GM21528 (cell line): Measurements from ENCODE around the gene RASGRF1.

ENCODE experiments used
- ATAC-seq: cut with Tn5 transposase; IDR thresholded peaks from one replicate; pipeline ENCODE4 v1.9.1; 2021; ENCODE audit warnings: mild to moderate bottlenecking, moderate library complexity; ENCODE audit not compliant: unreplicated experiment, low FRiP score

RASGRF1 gene

DNA sequence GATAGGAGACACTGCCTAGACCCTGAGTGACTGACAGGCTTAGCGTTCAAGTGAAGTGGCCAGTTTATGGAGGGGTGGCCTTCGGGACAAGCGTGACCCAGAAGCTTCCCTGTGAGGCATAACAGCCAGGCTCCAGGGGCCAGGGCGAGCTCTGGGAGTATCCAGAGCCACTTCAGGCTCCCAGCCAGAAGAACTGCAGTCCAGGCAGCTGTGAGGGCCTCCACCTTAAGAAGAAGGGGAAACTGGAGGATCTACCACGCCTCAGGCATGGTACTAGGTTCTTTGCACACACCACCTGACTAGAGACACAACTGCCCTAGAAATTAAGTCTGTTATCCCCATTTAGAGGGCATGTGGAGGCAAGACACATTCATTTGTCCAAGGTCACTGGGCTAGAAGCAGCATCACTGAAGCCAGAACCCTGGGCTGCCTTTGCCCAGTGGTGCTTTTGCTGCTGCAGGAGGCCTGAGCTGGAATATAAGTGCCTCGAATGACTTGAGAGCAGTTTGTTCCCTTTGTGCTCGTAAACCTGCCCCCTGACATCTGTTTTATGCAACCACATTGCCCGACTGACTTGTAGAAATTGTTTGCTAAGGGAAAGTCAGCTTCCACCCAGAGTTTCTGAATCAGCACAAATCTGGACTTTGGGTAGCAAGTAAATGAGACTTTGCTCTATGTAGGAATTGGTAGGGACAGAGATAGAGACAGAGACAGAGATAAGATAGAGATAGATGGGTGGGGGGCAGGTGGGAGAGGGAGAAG, 23.3 kb downstream of the RASGRF1 start:
- no peak for ATAC-seq

DNA sequence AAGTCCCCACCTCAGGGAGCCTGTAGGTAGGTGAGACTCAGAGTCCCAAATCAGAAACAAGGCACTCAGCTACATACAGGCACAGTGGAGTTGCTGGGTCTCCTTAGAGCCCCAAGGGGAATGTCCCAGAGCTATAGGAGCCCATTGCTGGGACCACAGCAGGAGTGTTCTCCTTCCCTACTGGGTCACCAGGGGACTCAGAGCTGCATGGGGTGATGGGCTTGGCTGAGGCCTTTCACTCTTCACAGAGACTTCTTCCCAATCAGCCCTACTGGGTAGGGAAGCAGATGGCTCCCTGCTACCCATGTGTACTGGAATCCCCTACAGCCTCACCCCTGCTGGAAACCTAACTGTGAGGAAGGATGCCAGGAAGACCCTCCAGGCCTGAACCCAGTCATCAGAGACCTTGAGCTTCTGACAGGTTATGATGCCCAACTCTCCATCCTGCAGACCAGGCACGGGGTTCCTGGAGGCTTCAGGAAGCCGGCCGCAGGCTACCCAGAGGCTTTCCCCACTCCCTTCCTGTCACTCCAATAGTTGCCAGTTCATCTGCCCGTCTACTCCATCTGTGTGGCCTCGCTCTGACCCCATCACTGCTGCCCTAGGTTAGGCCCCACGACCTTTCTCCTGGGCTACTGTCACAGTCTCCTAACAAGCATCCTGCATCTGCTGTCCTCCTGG, 24.0 kb downstream of the RASGRF1 start:
- no peak for ATAC-seq

DNA sequence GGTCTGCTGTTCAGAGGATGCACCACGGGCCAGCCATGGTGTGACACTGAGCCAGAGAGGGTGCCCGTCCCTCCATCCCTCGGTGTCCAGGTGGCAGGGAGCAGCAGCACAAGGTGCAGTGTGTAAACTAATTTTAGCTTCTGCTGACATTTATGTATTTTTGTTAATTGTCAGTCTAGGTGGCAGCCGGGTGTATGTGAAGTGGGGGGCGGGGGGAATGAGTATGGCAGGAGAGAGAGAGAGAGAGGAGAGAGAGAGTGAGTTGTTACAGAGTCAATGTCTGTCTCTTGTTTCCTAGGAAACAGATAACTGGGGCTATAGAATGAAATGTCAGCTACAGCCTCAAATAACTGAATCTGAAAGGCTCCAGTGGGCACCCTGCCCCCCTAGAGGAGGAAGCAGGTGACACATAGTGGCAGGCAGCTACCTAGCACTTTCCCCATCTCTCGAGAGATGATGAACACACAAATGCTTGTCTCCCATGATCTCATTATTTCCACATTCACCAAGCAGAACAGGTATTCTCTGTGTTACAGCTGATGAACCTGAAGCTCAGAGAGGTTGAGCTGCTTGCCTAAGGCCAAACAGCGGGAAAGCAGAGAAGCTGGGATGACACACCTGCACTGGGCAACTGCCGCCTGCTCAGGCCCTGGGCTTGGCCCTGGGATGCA, 24.7 kb downstream of the RASGRF1 start:
- no peak for ATAC-seq

DNA sequence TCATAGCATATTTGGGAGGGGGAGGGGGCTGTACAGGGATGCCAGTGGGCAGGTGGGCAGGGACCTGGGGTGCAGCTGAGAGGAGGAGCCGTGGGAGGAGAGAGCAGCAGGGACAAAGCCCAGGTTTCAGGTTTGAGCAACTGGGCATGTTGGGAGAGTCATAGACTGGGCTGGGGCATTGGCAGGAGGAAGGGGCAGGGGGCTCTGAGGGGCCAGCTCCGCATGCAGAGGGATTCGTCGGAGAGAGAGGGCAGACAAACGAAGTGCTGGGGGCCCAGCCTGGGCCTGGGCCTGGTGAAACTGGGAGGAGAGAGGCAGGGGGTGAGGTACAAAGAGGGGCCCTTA, 25.2 kb downstream of the RASGRF1 start:
- no peak for ATAC-seq

DNA sequence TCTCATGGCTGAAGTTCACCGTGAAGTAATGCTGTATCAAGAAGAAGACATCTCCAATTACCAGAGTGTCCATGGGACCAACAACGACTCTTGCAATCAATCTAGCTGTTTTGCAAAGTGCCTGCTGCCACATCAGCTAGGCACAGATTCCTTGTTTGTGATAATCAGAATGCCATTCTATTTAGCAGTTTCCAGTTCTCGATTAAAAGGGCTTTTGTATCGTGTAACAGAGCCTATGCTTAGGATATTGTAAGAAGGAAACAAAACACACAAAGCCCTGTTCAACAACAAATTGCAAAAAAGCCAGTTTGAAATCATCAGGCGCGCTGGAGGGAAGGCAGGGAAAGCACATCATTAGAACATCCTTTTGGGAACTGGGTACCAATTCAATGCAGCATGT, 26.1 kb downstream of the RASGRF1 start:
- no peak for ATAC-seq

DNA sequence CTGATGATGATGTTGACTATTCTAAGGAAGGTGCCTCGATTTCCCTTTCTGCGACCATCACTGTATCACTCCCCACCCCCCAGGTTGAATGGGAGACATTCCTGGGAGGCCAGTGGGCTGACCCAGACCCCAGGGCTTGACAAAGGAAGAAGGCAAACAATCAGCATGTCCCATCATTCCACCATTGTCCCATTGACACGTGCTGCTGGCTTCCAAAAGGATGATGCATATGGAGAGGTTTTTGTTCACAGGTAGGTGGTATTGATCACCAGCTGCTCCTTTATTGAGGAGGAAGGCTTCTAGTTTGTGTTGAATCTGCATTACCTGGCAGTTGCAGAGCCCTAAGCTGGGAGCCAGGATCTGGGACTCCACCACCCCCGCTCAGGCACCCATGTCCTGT, 30.4 kb downstream of the RASGRF1 start:
- ATAC-seq, result no peak

DNA sequence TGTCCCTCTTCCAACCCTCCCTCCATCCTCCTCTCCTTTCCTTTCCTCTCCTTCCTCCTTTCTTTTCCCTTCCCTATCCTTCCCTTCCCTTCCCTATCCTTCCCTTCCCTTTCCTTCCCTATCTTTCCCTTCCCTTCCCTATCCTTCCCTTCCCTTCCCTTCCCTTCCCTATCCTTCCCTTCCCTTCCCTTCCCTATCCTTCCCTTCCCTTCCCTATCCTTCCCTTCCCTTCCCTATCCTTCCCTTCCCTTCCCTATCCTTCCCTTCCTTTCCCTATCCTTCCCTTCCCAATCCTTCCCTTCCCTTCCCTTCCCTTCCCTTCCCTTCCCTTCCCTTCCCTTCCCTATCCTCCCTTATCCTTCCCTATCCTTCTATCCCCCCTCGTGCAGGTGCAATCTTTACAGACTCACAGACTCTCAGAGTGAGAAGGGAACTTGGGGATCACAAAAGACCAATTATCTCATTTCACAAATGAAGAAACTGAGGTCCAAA, 31.5 kb downstream of the RASGRF1 start:
- ATAC-seq, result no peak

DNA sequence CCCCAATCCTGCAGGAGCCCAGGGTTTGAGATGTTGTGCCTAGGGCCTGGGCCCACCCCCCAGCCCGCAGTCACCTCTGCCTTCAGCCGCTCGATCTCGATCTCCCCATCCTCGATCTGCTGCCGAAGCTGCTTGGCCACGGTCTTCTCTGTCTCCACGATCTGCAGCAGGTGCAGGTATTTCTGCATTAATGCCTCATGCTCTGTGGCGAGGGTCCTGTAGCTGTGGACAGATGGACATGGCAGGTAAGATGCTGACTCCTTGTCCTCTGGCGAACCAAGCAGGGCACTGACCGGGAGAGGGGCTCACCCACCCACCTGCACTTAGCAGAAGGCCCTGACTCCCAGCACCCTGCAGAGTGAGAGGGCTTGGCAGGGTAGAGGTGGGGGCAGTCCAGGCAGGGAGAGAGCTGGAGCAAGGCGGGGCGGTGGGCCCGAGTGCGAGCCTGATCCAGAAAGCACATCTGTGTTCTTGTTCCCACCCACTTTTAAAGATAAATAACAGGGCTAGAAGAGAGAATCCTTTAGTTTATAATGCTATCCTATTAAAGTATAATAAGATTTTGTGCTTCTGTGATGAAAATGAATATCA, 32.2 kb downstream of the RASGRF1 start:
- no peak for ATAC-seq

DNA sequence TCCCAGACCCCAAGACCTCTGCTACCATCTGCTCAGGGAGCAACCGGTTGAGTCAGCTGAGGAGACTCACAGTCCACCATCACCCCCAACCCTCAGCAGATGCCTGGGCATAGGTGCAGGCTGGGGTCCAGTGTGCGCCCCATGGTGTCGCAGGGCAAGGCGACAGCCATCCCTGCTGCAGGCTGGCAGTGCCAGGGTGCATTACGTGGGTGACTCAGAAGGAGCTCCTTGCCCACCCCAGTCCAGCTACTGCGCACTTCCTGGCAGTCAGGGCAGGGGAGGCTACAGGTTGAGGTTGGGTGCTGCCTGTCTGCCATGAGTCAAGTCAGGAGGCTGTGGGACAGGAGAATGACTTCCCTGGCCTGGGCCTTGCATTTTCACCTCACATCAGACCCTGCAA, 33.5 kb downstream of the RASGRF1 start:
- no peak for ATAC-seq

DNA sequence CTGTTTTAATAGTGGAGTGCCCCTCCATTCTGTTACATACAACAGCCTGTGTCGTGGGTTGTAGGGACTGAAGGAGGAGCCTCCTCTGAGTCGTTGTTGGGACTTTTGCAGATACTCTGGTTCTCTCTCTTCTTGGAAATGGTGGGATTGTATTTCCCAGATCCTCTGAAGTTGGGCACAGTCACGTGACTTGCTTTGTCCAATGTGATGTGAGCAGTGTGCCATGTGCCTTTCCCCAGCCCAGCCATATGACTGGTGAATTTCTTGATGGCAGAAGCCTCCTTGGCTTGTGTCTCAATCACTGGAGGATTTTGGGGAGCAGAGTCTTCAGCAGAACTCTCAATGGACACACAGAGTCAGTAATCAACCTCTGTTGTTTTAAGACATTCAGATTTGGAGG, 36.2 kb downstream of the RASGRF1 start:
- no peak for ATAC-seq

DNA sequence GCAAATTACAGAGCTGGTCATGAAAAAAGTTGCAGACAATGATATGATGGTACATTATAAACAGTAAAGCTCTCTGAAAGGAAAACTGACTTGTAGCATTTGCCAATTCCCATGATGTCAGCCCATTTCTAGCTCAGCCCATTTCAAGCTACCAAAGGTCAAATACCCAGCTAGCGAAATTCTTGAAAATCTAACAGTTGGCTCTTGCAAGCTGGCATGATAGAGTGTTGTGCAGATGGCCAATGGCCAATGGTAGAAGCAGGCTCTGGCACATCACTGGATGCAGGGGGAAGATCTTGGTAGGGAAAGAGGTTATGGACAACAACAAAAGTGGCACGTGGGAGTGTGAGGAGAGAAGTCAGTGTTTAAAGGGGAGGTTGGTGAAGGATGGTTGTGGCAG, 36.7 kb downstream of the RASGRF1 start:
- no peak for ATAC-seq

DNA sequence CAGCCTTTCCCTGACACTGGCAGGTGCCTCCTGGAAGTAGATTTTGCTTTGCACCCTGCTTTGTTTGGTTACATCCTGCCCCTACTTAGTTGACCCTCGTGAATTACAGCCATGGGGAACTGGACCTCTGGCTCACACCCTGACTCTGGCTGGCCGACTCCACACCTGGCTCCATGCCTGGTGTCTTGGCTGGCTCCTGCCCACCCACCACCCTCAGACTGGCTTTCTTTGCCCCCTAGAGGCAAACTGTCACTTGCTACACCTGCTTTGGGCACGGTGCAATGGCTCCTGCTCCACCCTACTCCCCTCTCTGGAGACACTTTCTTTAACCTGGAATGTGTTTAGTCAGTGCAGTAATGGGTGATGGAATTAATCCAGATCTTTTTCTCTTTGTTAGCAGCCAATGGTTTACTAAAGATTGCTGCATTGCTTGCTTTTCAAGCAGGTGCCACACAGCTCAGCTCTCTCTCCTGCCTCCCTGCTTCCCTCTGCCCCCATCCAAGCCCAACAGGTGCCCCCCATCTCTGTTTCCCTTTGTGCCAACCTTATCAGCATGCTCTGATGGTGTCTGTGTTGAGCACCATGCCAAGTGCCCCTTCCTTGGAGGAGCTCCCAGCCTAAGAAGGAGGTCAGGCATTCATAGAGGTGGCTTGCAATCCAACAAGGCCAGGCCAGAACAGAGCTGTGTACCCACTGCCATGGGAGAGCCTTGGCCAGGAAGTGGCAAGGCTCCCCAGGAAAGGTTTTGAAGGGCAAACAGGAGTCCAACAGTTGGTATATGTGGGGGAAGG, 38.4 kb downstream of the RASGRF1 start:
- no peak for ATAC-seq

DNA sequence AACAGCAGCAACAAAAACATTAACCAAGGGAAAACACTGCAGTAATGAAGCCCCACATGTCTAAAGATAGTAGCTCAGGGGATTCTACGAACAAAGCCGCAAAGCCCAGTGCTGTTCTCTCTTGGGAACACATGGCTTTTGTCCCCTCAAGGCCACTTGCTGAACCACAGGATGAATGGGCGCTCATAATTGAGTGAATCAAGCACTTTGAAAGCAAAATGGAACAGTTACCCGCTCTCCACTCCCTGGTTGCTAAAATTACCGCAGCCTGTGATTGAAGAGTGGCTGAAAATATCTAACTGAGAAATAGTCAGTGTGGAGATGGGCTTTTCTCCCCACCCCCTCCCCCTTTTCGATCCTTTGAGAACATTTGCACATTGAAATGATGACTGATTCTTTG, 39.6 kb downstream of the RASGRF1 start:
- no peak for ATAC-seq

DNA sequence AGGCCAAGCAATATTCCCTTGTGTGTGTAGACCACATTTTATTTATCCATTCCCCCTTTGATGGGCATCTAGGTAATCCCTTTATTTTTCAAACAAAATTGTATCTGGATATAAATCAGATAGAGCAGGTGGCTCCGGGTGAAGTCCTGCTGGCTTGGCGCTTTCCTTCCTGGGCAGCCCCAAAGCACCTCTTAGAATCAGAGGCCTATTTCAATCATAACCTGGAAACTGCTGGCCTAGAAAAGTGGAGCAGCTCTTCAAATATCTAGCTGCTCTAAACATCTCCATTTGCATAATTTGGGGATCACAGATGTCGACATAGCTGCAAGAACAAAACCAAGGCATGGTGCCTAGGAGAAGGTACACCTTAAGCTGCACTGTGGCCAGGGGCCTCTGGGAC, 40.2 kb downstream of the RASGRF1 start:
- no peak for ATAC-seq

DNA sequence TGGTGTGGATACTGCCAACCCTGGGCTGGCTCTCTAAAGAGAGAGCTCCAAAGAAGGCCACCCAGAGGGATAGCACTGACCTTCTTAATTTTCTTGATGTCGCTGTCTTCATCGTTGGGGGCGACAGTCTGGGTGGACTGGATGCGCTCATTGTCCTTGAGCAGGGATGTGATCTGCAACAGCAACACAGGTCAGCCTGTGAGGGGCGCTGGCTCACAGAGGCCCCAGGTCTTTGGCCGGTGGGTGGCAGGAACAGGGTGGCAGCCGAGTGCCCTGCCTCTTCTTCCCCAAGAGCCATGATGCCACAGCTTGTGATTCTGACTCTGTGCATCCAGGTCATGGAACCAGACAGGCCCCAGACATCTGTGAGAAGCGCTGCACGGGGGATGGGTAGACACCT, 41.2 kb downstream of the RASGRF1 start:
- no peak for ATAC-seq

DNA sequence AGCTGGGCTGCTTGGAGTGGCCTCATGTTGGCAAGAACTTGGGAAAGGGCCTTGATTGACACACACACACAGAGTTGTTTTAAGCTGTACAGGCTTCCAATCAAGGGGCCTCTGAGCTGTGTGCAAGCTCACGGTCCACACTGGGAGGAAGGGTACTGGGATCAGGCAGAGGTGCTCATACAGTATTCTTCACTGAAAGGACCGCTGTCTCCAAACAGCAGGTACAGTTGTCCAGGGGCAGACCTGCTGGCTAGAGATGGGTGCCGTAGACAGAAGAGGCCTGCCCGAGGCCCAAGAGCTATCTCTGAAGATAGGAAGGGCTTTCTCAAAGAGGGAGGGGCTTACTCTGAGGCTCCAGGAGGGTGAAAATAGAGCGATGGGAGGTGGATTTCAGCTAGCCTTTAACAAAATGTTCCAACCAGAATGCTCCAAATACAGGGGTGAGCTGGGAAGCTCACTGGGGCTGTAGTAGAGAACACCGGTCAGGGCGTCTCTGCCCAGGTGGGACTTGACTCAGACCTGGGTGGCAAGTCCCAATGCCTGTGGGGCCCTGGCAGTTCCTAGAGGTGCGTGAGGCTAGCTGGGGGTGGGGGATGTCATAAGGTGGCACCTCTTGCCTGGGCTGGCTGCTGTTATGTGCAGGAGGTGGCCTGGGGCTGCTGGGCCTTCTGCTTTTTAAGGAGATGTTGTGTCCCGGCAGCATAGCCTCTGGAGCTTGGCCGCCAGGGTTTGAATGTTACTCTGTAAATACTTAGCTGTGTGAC, 42.7 kb downstream of the RASGRF1 start:
- no peak for ATAC-seq

DNA sequence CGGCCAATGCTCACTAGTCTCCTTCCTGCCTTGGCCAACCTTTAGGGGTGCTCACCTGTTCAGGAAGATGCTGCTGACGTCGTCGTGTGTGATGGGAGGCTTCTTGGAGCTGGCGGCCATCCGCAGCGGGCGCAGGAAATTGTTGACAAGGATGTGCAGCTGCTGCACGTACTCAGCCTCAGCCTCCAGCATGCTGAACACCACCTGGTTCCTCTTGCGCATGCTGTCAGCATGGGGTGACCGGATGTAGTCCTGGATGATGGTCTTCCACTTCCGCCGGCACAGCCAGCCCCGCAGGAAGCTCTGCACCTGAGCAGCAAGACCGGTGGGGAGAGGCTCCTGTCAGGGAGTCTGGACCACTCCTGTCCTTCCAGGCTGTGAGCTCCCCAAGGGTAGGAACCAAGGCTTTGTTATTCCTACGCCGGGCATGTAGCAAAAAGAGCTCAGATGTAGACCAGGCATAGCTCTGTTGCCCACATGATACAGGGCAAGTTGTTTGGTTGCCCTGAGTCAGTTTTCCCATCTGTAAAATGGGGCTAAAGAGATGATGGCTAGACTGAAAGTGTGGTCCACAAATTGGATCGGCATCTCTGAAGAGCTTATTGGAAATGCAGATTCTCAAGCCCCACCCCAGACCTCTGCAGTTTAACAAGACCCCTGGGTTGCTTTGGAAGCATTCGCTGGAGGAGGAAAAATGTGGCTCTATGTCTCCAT, 43.7 kb downstream of the RASGRF1 start:
- no peak for ATAC-seq

DNA sequence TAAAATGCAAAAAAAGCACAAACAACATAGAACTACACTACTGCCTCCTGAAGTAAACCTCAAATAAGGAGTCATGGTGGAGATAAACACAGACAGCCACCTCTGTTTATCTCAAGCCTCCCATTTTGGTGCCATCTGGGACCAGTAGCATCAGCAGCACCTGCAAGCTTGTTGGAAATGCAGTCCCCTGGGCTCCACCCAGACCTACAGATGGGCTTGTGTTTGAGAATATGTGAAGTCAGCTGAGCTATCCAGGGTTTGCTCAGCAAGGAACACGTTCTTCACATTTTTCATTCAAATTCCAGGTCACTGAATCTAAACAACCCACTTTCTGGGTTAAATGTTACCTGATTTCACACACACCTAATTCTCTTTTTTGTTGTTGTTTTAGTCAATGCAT, 45.5 kb downstream of the RASGRF1 start:
- ATAC-seq, result no peak

DNA sequence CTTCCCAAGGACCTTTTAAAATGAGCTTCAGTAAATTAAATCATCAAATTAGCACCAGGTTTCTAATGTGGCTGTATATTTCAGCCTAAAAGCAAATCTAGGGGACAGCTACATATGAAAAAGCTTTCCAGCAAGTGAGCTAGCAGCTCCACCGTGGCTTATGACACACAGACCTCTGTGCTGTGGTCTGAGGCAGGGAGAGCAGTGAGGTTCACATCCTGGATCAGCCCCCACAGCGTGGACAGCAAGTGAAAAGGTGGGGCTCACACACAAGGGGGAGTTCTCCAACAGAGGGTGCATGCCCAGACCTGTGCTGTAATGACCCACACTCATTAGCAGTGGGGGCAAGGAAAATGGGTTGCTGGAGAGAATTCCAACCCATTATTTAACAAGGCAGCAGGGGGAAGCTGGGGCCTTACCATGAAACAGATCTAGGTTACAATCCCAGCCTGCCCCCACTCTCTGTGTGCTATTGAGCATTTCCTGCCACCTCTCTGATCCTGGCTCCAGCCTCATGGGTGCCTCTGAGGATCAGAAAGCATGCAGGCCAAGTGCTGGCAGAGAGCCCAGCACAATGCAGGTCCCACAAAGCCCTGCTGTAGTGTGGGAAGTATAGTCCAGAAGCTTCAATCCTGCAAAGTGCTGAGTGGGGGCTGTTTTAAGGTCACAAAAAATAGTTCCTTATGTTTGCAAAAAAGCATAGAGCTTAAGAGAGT, 48.2 kb downstream of the RASGRF1 start:
- ATAC-seq, result no peak
